Umbilical cord (tissue), 2 donors: ENCODE data around the gene TSPEAR. TPM values are rescaled to one million over a fixed set of nuclear protein-coding genes. Genes with fewer than 3 reads are reported as not detected.
"Not testable (repeated sequence)": the region's sequence is repeated elsewhere in the genome, so short reads cannot be mapped to it uniquely, and the experiment has no call there.

Experiments
- DNase-seq: peaks from one replicate; pipeline ENCODE4 v3.0.0-alpha.2; 2015; ENCODE audit warnings: low spot score
- total RNA-seq: library from RNA; depleted of rRNA; stranded (reverse); fragments of >200 nt; gene quantifications from one replicate; pipeline ENCODE4 v1.2.3, GENCODE V29; 2014; ENCODE audit warnings: low replicate concordance; ENCODE audit not compliant: insufficient read depth

Gene TSPEAR
- total RNA-seq, 1 donor from 2014 or later = not detected

- DNase-seq = no peak
Observed at GRCh38 chr21:44490816-44491215, 220.6 kb downstream of the TSPEAR start.

GRCh38 chr21:44490405-44490804, 221.0 kb downstream of the TSPEAR start:
- no peak for DNase-seq

DNA sequence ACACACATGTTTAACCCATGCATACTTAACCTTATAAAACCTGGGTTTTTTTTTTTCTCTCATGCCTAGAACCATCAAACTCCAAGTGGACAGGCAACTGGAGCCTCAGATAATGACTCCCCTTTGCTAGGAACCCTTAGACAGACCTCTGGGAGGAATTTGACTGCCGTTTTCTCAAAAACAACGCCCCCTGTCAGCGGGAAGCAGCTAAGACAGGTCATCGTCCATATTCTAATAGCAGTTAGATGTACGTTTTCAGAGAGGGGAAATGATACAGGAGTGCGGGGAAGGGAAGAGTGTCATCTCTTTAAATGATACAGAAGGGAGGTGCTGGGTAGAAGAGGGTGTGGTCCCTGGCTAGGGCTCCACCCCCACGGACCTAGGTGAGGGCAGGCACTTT, 221.4 kb downstream of the TSPEAR start:
- DNase-seq = no peak

DNA sequence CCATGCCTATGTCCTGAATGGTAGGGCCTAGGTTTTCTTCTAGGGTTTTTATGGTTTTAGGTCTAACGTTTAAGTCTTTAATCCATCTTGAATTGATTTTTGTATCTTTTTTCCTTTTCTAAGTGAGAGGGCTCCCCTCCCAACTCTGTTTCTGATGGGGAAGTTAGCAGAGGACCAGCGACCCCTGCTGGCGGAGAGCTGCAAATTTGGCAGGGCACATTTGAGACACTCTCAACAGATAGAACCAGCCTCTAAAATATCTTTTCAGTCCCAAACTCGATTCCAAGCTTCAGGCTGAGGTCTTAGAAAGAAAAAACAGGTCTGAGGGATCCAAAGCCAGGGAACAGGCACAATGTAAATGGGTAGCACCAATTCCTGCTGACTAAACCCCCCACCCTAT, 223.5 kb downstream of the TSPEAR start:
- no peak for DNase-seq

- no peak for DNase-seq
Observed at GRCh38 chr21:44486302-44486701, 225.1 kb downstream of the TSPEAR start.

DNA sequence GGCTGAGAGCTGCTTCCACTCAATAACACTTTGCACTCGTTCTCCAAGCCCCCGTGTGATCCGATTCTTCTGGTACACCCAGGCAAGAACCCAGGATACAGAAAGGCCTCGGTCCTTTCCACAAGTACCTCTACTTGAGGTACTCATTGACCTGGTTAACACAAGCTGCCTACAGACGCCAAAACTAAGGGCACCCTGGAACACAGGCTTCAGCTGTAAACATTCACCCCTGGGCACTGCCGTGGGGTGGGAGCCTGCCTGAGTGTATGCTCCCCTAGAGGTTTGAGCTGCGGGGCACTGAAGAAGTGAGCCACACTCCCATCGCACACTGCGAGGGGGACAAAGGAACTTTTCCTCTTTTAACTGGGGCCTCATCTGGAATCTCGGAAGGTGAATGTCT, 225.6 kb downstream of the TSPEAR start:
- no peak for DNase-seq

DNA sequence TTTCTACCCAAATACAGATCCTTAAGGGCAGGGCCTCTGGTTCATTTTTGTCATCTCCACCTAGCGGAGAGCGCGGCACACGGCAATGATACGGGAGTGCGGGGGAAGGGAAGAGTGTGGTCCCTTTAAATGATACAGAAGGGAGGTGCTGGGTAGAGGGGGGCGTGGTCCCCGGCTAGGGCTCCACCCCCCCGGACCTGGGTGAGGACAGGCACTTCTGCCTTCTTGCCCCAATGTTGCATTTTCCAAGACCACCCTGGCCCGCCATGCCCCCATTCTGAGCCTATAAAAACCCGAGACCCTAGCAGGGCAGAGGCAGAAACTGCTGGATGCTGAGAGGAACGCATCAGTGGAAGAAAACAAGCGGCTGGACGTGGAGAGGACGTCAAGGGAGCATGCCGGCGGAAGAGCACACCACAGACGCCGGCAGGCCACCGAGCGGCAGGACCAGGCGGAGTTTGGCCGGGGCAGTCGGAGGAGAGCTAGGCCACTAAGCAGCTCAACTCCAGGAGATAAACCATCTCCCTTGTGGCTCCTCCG, 226.0 kb downstream of the TSPEAR start:
- no peak for DNase-seq

GRCh38 chr21:44484498-44485253, 226.7 kb downstream of the TSPEAR start:
- DNase-seq = no peak

DNA sequence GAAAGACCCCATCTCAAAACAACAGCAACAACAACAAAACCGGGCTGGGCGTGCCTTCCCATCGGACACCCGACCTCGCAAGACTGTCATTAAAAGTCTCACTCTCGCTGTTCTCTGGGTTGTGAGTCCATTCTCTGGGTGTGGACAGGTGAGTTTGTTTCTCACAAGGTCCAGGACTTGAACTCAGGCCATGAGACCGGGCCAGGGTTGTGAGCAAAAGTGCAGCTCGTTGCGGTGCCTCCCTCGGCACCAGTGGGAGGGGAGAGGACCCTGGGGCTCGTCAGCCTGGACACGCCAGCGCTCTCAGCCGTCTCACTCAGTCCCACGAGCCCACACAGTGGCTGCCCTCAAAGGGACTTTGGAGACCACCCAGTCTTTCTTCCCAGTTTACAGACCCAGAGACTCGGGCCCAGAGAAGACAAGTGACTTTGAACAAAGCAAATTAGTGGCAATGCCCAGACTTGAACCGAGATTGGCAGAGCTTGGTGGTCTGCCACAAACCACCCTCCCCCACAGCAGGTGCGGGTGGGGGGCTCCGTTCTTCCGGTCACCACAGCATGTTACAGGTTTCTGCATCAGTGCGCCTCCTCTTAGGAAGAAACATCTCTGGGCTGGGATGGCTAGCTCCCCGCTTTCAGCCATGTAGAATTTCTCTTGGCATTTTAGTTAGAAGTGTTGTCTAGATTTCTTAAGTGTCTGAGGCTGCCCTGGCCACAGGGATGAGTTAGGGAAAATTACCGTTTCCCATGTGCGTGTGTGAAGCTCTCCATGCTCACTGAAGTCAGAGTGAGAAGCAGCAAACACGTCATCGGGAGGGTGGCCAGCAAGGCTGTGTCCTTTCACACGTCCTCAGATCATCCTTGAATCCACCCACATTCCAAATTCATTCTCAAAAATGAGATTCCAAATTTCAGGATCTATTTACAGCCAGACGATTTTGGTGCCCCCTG, 227.8 kb downstream of the TSPEAR start:
- DNase-seq = no peak

- DNase-seq = no peak
Observed at GRCh38 chr21:44482581-44483287, 228.6 kb downstream of the TSPEAR start.

GRCh38 chr21:44480200-44481053, 230.9 kb downstream of the TSPEAR start:
- no peak for DNase-seq

GRCh38 chr21:44479556-44480199, 231.7 kb downstream of the TSPEAR start:
- DNase-seq = not testable (repeated sequence)

DNA sequence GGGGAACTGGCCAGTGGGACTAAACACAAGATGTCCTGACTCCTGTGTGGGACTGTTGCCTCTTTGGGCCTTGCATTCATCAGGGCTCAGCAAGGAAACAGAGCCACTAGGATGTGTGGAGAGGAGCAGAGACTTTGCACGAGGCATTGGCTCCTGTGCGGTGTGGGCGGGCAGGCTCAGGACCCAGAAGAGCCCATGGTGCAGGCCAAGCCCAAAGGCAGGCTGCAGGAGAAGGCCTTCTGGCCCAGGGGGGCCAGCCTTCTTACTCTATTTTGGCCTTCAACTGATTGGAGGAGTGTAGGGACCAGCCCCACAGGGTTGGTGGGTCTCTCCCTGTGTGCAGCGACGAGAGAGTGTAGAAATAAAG, 232.6 kb downstream of the TSPEAR start:
- no peak for DNase-seq

DNA sequence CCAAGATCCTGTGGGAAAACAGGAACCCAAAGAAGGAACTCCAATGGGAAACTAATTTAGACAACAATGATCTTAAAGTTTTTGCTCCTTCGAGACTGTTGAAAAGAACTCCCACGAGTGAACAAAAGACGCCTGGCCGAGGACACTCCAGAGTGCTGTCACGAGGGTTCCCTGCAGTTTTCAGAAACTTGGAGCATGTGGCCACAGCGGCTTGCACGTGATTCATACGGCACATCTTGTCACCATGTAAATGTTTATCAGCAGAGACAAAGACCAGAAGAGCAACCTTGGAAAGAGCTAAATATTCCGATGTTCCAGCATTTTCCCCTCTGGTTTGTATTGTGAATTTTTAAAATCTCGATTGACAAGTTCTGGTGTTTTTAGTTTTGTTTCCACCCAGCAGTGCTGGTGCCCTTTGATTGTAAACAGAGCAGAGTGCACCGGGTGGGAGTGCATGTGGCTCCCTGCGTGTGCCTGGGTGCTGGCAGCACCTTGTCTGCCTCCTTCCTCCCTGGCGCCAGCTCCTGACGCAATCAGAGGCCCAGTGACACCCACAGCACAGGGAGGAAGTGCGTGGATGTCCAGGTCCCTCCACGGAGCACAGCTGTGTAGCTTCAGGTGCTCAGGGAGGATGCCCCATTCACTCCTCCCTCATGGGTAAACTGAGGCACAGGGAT, 233.1 kb downstream of the TSPEAR start:
- no peak for DNase-seq

DNA sequence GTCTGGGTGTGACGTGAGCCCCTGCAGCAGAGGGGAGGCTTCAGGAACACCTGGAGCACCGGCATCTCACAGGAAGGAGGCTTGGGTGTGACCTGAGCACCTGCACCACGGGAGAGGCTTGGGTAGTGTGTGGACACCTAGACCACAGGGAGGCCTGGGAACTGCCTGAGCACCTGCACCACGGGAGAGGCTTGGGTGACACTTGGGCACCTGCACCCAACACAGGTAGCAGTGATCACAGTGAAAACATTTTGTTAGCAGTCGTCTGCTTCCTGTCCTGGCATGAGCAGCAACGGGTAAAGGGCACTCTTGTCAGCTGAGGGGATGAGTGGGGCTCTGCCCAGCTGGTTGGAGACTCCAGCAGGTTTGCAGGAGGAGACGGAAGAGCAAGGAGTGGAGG, 233.7 kb downstream of the TSPEAR start:
- no peak for DNase-seq

DNA sequence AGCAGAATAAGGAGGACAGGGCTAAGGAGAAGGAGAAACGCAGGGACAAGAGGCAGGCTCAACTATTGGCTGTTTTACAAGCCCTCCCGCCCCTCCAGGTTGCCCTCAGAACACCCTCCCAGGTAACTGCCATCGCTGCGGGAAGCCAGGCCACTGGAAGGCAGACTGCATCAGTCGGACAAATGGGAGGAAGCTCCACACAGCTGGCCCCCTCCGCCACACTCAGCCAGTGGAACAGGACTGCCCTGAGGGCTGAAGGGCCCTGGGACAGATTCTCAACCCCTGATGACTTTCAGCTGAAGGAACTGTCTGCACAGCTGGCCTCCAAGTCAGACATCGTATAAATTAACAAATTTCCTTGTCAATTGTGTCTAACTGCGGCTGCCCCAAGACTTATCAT, 234.2 kb downstream of the TSPEAR start:
- DNase-seq = no peak

- no peak for DNase-seq
Observed at GRCh38 chr21:44475266-44475845, 236.0 kb downstream of the TSPEAR start.

GRCh38 chr21:44473915-44474555, 237.3 kb downstream of the TSPEAR start:
- DNase-seq = no peak

DNA sequence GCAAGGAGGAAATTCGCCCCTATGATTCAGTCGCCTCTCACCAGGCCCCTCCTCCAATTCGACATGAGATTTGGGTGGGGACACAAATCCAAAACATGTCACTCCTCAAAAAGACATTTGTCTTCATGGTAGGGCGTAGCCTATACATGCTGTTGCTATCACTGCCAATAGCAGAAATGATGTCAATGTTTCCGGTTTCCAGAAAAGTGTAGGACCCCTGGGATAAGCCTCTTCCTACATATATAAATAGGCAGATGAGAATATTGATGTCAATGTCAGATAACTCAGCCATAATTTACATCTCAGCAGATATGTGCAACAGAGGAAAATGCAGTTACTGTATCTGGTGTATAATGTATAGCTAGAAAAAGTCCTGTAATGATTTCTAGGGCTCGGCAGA, 239.4 kb downstream of the TSPEAR start:
- DNase-seq = no peak
